Lower lobe of right lung (tissue), 2 donors: Measurements from ENCODE around the gene SSPN. TPM values are rescaled to one million over a fixed set of nuclear protein-coding genes. Genes with fewer than 3 reads are reported as not detected.
A peak's percentile ranks its signal among the peaks of the same experiment; 100 is the strongest.

ENCODE experiments used
- ATAC-seq, 2 donors: fragments of 200-7000 bp; cut with Tn5 transposase; one replicate each; pipeline ENCODE4 v1.9.1; 2020 to 2022; ENCODE audit warnings: mild to moderate bottlenecking in 2 of 2, moderate library complexity in 2 of 2
- DNase-seq: peaks from one replicate; pipeline ENCODE4 v3.0.0-alpha.2; 2020
- H3K27ac ChIP-seq: fragments of 200-600 bp; one replicate; pipeline ENCODE4 v1.8.0; 2022
- H3K27me3 ChIP-seq: fragments of 200-600 bp; one replicate; pipeline ENCODE4 v1.8.0; 2022; ENCODE audit warnings: low read depth
- H3K36me3 ChIP-seq: fragments of 200-600 bp; one replicate; pipeline ENCODE4 v1.8.0; 2022; ENCODE audit warnings: mild to moderate bottlenecking
- H3K4me1 ChIP-seq: fragments of 200-600 bp; one replicate; pipeline ENCODE4 v1.8.0; 2022
- H3K4me3 ChIP-seq: fragments of 200-600 bp; one replicate; pipeline ENCODE4 v1.8.0; 2022; ENCODE audit warnings: mild to moderate bottlenecking
- H3K9me3 ChIP-seq: fragments of 200-600 bp; one replicate; pipeline ENCODE4 v1.8.0; 2022
- CTCF ChIP-seq: fragments of 200-600 bp; IDR thresholded peaks from one replicate; pipeline ENCODE4 v1.8.0; 2022; ENCODE audit warnings: antibody characterized with exemption, mild to moderate bottlenecking
- intact Hi-C: fragments of 100-400 bp; cut with DNase I; formaldehyde crosslinking; loops from one replicate; pipeline ENCODE4 v1.11.0; 2022
- total RNA-seq: library from RNA; stranded (reverse); fragmentation: NEBNext Ultra II Directional; extraction: Animal tissue kit (Norgen Biotek cat#: 25700); gene quantifications from one replicate; pipeline ENCODE4 v1.2.1, GENCODE V29; 2021
- donor health status: DM: no; HTN: yes; CAD: no; lungs with severe emphysema.

Gene SSPN
- total RNA-seq, 1 donor from 2014 or later: 12.8 TPM

DNA sequence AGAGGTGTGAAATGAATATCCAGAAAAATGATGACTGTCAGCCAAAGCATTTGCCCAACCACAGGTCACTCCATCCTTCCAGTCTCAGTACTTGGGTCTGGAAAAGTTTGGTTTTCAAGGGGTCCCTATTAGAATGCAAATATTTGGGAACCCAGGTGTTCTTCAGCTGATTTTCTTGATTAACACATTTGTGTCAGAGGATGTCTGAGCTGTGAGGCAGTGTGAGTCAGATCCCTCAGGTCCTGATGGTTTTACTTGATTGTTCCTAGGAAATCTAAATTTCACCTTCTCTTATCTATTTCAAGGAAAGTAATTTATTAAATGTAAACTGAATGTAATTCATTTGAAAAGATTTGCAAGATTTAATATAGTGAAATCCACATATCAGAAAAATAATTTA, 71.5 kb downstream of the SSPN start:
- intact Hi-C loops: no loop called here
- DNase-seq (no peak), ATAC-seq (no peak)
- H3K27ac ChIP-seq: no peak overlapping the region
- no peak for TF ChIP-seq CTCF
- no peaks in the 10 kb centered on the region for H3K36me3 ChIP-seq
- H3K27me3 ChIP-seq: no peaks in the 10 kb centered on the region
- no peak overlapping the region for H3K4me3 ChIP-seq
- no peaks in the 10 kb centered on the region for H3K9me3 ChIP-seq
- H3K4me1 ChIP-seq: peaks cover 13% of the 10 kb centered on the region

DNA sequence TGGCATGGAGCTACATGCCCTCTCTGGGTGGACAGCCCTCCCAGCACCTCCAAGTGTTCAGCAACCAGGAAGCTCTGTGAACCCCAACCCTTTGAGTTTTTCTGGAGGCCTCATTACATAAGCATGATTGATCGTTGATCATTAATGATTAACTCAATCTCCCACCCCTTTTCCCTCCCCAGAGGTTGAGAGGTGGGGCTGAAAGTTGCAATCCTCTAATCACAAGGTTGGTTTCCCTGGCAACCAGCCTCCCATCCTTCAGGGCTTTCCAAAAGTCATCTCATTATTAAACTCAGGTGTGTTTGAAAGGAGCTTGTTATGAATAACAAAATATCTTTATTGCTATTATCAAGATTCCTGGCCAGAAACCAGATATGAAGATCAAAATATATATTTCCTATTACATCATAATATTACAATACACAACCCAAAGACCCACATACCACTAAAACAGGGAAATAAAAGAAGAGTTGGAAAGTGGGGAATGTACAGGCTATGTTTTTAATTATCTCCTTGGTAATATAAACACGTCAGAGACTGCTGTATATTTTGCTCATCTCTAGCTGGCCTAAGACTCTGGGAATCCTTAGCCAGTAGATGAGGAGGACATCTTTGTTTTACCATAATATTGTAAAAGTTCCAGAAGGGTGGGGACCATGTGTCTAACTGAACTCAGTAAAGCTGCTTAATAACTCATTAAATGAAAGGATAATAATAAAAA, 73.6 kb downstream of the SSPN start:
- Histone ChIP-seq H3K27me3 (no peaks in the 10 kb centered on the region), H3K4me1 (peaks cover 21% of the 10 kb centered on the region)

GRCh38 chr12:26269562-26270284, 74.3 kb downstream of the SSPN start:
- H3K36me3 ChIP-seq: no peaks in the 10 kb centered on the region
- no peak for TF ChIP-seq CTCF
- no peaks in the 10 kb centered on the region for H3K9me3 ChIP-seq
- intact Hi-C loops: no loop called here
- no peaks in the 10 kb centered on the region for H3K27me3 ChIP-seq
- no peak for ATAC-seq
- no peak for DNase-seq
- no peak overlapping the region for H3K27ac ChIP-seq
- no peak overlapping the region for H3K4me3 ChIP-seq
- peaks cover 28% of the 10 kb centered on the region for H3K4me1 ChIP-seq

More for the DNA sequence above, 73.6 kb downstream of the SSPN start:
- TF ChIP-seq CTCF: no peak
- intact Hi-C loops: no loop called here
- no peak for ATAC-seq
- H3K4me3 ChIP-seq: no peak overlapping the region
- no peak for DNase-seq
- H3K9me3 ChIP-seq: no peaks in the 10 kb centered on the region
- no peaks in the 10 kb centered on the region for H3K36me3 ChIP-seq
- H3K27ac ChIP-seq: no peak overlapping the region

GRCh38 chr12:26271024-26271423, 75.7 kb downstream of the SSPN start:
- ATAC-seq (no peak), DNase-seq (no peak)
- peaks cover 41% of the 10 kb centered on the region for H3K4me1 ChIP-seq
- no peak for TF ChIP-seq CTCF
- H3K9me3 ChIP-seq: no peaks in the 10 kb centered on the region
- no peaks in the 10 kb centered on the region for H3K36me3 ChIP-seq
- intact Hi-C loops: no loop called here
- H3K27me3 ChIP-seq: no peaks in the 10 kb centered on the region
- H3K4me3 ChIP-seq: no peak overlapping the region
- no peak overlapping the region for H3K27ac ChIP-seq

GRCh38 chr12:26271889-26272492, 76.6 kb downstream of the SSPN start:
- TF ChIP-seq CTCF: no peak
- no peaks in the 10 kb centered on the region for H3K36me3 ChIP-seq
- no peak overlapping the region for H3K4me3 ChIP-seq
- DNase-seq (peak; percentile 57), ATAC-seq (no peak)
- no peaks in the 10 kb centered on the region for H3K27me3 ChIP-seq
- H3K4me1 ChIP-seq: peaks cover 41% of the 10 kb centered on the region
- H3K9me3 ChIP-seq: no peaks in the 10 kb centered on the region
- intact Hi-C loops: no loop called here
- H3K27ac ChIP-seq: no peak overlapping the region
